ENCODE results near the gene NUP43.
A peak's percentile ranks its signal among the peaks of the same experiment; 100 is the strongest.
"Not testable (repeated sequence)": the region's sequence is repeated elsewhere in the genome, so short reads cannot be mapped to it uniquely, and the experiment has no call there.

Gene NUP43

GRCh38 chr6:149749082-149749593 lies 2.8 kb upstream of the NUP43 start:
- not testable (repeated sequence) for H3K4me1 ChIP-seq (ENCODE audit: control insufficient read depth, low read depth, low read length); H3K4me2 ChIP-seq (ENCODE audit: low read length); H3K4ac ChIP-seq (ENCODE audit: low read depth, low read length); H2BK15ac ChIP-seq (replicated peaks; ENCODE audit: low read depth); H2BK5ac ChIP-seq (ENCODE audit: low read length); H2AK5ac ChIP-seq (ENCODE audit: low read length); H3K4me3 ChIP-seq (ENCODE audit: low read length); H3K79me1 ChIP-seq (ENCODE audit: low read length); H2BK120ac ChIP-seq (ENCODE audit: low read depth, low read length); DNase-seq; H3K23ac ChIP-seq (ENCODE audit: low read length); H4K8ac ChIP-seq (ENCODE audit: low read depth, low read length); H3K27me3 ChIP-seq (ENCODE audit: insufficient read depth, low read length, poor library complexity); H3K18ac ChIP-seq (ENCODE audit: low read length); H4K5ac ChIP-seq (ENCODE audit: low read length); H3K36me3 ChIP-seq (ENCODE audit: control insufficient read depth, insufficient read depth, low read length)
- Histone ChIP-seq H3K79me2 (ENCODE audit: control insufficient read depth, insufficient read depth, low read length) (peaks cover 42% of the 10 kb centered on the region), H3K27ac (ENCODE audit: low read depth, low read length) (peak overlapping the region; percentile 42), H3K56ac (ENCODE audit: low read length) (peak overlapping the region; percentile 87), H3K9ac (ENCODE audit: low read length) (peak overlapping the region; percentile 74)
- WGBS (ENCODE audit: extremely low coverage, insufficient coverage, low lambda C conversion rate) = no CpG with 5 or more reads among the region's 38 CpGs

- not testable (repeated sequence) for H3K79me1 ChIP-seq (ENCODE audit: low read length); H3K4me1 ChIP-seq (ENCODE audit: control insufficient read depth, low read depth, low read length); H4K5ac ChIP-seq (ENCODE audit: low read length); H2BK120ac ChIP-seq (ENCODE audit: low read depth, low read length); H2BK5ac ChIP-seq (ENCODE audit: low read length); H3K27ac ChIP-seq (ENCODE audit: low read depth, low read length); H3K18ac ChIP-seq (ENCODE audit: low read length); H2AK5ac ChIP-seq (ENCODE audit: low read length); H3K27me3 ChIP-seq (ENCODE audit: insufficient read depth, low read length, poor library complexity); H3K23ac ChIP-seq (ENCODE audit: low read length); H2BK15ac ChIP-seq (replicated peaks; ENCODE audit: low read depth); H4K8ac ChIP-seq (ENCODE audit: low read depth, low read length); H3K4ac ChIP-seq (ENCODE audit: low read depth, low read length); H3K4me3 ChIP-seq (ENCODE audit: low read length); H3K36me3 ChIP-seq (ENCODE audit: control insufficient read depth, insufficient read depth, low read length); DNase-seq; H3K56ac ChIP-seq (ENCODE audit: low read length)
- peaks cover 12% of the 10 kb centered on the region for H3K79me2 ChIP-seq (ENCODE audit: control insufficient read depth, insufficient read depth, low read length)
- peak overlapping the region; percentile 17 for H3K4me2 ChIP-seq (ENCODE audit: low read length)
- WGBS (ENCODE audit: extremely low coverage, insufficient coverage, low lambda C conversion rate) = no CpG with 5 or more reads among the region's 10 CpGs
- peak overlapping the region; percentile 92 for H3K9ac ChIP-seq (ENCODE audit: low read length)
Measured at GRCh38 chr6:149745252-149745651, 1.1 kb downstream of the NUP43 start.

GRCh38 chr6:149734915-149735314 lies 11.4 kb downstream of the NUP43 start:
- Histone ChIP-seq H2BK120ac (ENCODE audit: low read depth, low read length) (no peak overlapping the region), H2AK5ac (ENCODE audit: low read length) (no peak overlapping the region), H3K4me3 (ENCODE audit: low read length) (no peak overlapping the region), H3K36me3 (ENCODE audit: control insufficient read depth, insufficient read depth, low read length) (peaks cover 7% of the 10 kb centered on the region), H3K4me1 (ENCODE audit: control insufficient read depth, low read depth, low read length) (no peaks in the 10 kb centered on the region), H3K27me3 (ENCODE audit: insufficient read depth, low read length, poor library complexity) (no peaks in the 10 kb centered on the region), H4K8ac (ENCODE audit: low read depth, low read length) (no peak overlapping the region), H3K79me1 (ENCODE audit: low read length) (no peaks in the 10 kb centered on the region), H4K5ac (ENCODE audit: low read length) (no peak overlapping the region), H3K9ac (ENCODE audit: low read length) (no peak overlapping the region), H3K56ac (ENCODE audit: low read length) (no peak overlapping the region), H3K4ac (ENCODE audit: low read depth, low read length) (no peak overlapping the region), H3K18ac (ENCODE audit: low read length) (no peak overlapping the region), H3K79me2 (ENCODE audit: control insufficient read depth, insufficient read depth, low read length) (no peaks in the 10 kb centered on the region), H2BK15ac (replicated peaks; ENCODE audit: low read depth) (no peak overlapping the region), H3K23ac (ENCODE audit: low read length) (no peak overlapping the region), H3K4me2 (ENCODE audit: low read length) (no peak overlapping the region), H3K27ac (ENCODE audit: low read depth, low read length) (no peak overlapping the region), H2BK5ac (ENCODE audit: low read length) (no peak overlapping the region)
- no CpG with 5 or more reads among the region's 1 CpG for WGBS (ENCODE audit: extremely low coverage, insufficient coverage, low lambda C conversion rate)
- DNase-seq = no peak

GRCh38 chr6:149733089-149733720 lies 13.1 kb downstream of the NUP43 start:
- Histone ChIP-seq H3K4me2 (ENCODE audit: low read length) (no peak overlapping the region), H2BK120ac (ENCODE audit: low read depth, low read length) (no peak overlapping the region), H3K36me3 (ENCODE audit: control insufficient read depth, insufficient read depth, low read length) (peaks cover 12% of the 10 kb centered on the region), H3K18ac (ENCODE audit: low read length) (no peak overlapping the region), H3K79me1 (ENCODE audit: low read length) (no peaks in the 10 kb centered on the region), H3K56ac (ENCODE audit: low read length) (no peak overlapping the region), H3K4ac (ENCODE audit: low read depth, low read length) (no peak overlapping the region), H3K79me2 (ENCODE audit: control insufficient read depth, insufficient read depth, low read length) (no peaks in the 10 kb centered on the region), H4K8ac (ENCODE audit: low read depth, low read length) (no peak overlapping the region), H4K5ac (ENCODE audit: low read length) (no peak overlapping the region), H3K9ac (ENCODE audit: low read length) (no peak overlapping the region), H3K27ac (ENCODE audit: low read depth, low read length) (no peak overlapping the region), H3K27me3 (ENCODE audit: insufficient read depth, low read length, poor library complexity) (no peaks in the 10 kb centered on the region), H2BK15ac (replicated peaks; ENCODE audit: low read depth) (no peak overlapping the region), H3K4me3 (ENCODE audit: low read length) (no peak overlapping the region), H3K23ac (ENCODE audit: low read length) (no peak overlapping the region), H2AK5ac (ENCODE audit: low read length) (no peak overlapping the region), H2BK5ac (ENCODE audit: low read length) (no peak overlapping the region), H3K4me1 (ENCODE audit: control insufficient read depth, low read depth, low read length) (no peaks in the 10 kb centered on the region)
- DNase-seq = no peak
- no CpG with 5 or more reads among the region's 2 CpGs for WGBS (ENCODE audit: extremely low coverage, insufficient coverage, low lambda C conversion rate)

- peaks cover 8% of the 10 kb centered on the region for H3K36me3 ChIP-seq (ENCODE audit: control insufficient read depth, insufficient read depth, low read length)
- H3K9ac ChIP-seq (ENCODE audit: low read length) = no peak overlapping the region
- H3K27me3 ChIP-seq (ENCODE audit: insufficient read depth, low read length, poor library complexity) = no peaks in the 10 kb centered on the region
- H3K27ac ChIP-seq (ENCODE audit: low read depth, low read length) = no peak overlapping the region
- H3K4ac ChIP-seq (ENCODE audit: low read depth, low read length) = no peak overlapping the region
- H3K79me1 ChIP-seq (ENCODE audit: low read length) = no peaks in the 10 kb centered on the region
- no peaks in the 10 kb centered on the region for H3K4me1 ChIP-seq (ENCODE audit: control insufficient read depth, low read depth, low read length)
- H3K4me2 ChIP-seq (ENCODE audit: low read length) = no peak overlapping the region
- H3K79me2 ChIP-seq (ENCODE audit: control insufficient read depth, insufficient read depth, low read length) = no peaks in the 10 kb centered on the region
- DNase-seq = no peak
- H2BK5ac ChIP-seq (ENCODE audit: low read length) = no peak overlapping the region
- H2BK15ac ChIP-seq (replicated peaks; ENCODE audit: low read depth) = no peak overlapping the region
- H4K5ac ChIP-seq (ENCODE audit: low read length) = no peak overlapping the region
- no peak overlapping the region for H3K56ac ChIP-seq (ENCODE audit: low read length)
- H2AK5ac ChIP-seq (ENCODE audit: low read length) = no peak overlapping the region
- WGBS (ENCODE audit: extremely low coverage, insufficient coverage, low lambda C conversion rate) = no CpG with 5 or more reads among the region's 8 CpGs
- no peak overlapping the region for H3K18ac ChIP-seq (ENCODE audit: low read length)
- H3K4me3 ChIP-seq (ENCODE audit: low read length) = no peak overlapping the region
- H4K8ac ChIP-seq (ENCODE audit: low read depth, low read length) = no peak overlapping the region
- no peak overlapping the region for H2BK120ac ChIP-seq (ENCODE audit: low read depth, low read length)
- no peak overlapping the region for H3K23ac ChIP-seq (ENCODE audit: low read length)
Measured at GRCh38 chr6:149729824-149730223, 16.5 kb downstream of the NUP43 start.
